Measurements from ENCODE around the gene SLC39A11.

GRCh38 chr17:73064084-73064938 lies 28.2 kb downstream of the SLC39A11 start:
- no peak for TF ChIP-seq CTCF (IDR thresholded peaks at IDR 0.05; ENCODE audit: low read depth, low read length)
- no peak for TF ChIP-seq EZH2phosphoT487 (IDR thresholded peaks at IDR 0.05; ENCODE audit: low read depth)

All from OCI-LY3 (cell line).